ENCODE data around the gene POLG. TPM values are rescaled to one million over a fixed set of nuclear protein-coding genes. Genes with fewer than 3 reads are reported as not detected.

Gene POLG
- total RNA-seq, 1 donor from 2014 or later: 55.0 TPM

DNA sequence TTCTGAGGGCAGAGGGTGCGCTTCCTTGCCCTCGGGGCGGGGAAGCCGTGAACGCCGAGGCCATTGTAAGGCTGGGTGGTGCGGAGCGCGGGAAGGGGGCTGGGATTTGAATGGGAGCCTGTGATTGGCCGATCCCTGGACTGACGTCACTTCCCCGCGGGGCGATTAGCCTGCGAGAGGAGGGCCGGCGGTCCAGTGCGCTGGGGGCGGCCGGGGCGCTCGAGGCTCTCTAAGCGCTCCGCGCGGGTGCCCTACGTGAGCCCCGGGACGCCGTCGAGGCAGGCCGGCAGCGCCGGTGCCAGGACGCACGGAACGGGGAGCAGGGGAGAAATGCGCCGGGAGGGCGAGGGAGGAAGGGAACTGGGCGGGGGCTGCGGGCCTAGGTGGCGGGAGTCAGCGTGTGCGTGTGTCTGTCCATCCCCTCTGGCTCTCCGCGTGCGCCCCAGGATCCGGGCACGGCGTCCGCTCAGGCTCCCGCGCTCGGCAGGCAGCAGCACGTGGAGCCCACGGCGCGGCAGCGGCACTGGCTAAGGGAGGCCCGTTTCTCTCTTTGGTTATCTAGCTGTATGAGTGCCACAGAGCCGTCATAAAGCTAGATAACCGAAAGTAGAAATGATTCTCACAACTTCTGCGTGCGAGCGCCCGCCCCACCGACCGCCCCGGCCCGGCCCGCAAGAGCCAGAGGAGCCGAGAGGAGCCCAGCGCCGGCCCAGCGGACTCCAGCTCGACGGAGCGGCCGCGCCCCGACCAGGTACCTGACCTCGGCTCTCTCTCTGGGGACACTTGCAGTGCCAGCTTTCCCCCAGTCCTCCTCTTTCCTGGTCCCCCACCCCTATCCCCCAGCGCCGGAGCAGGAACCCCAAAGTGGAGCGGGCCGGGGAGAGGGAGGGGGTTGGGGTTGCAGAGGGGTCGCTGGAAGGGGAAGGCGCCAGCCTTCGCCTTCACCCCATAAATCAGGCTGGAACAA, 33.1 kb upstream of the POLG start:
- Mint-ChIP-seq H3K27me3 (peaks cover 93% of the 10 kb centered on the region), H3K4me1 (ENCODE audit: unreplicated experiment) (no peaks in the 10 kb centered on the region), H3K27ac (no peak overlapping the region), H3K4me3 (peak overlapping the region; percentile 61), H3K36me3 (no peaks in the 10 kb centered on the region), H3K9me3 (no peaks in the 10 kb centered on the region)
- DNase-seq (ENCODE audit: extremely low spot score, unreplicated experiment): no peak
- TF ChIP-seq, protein P1, sequence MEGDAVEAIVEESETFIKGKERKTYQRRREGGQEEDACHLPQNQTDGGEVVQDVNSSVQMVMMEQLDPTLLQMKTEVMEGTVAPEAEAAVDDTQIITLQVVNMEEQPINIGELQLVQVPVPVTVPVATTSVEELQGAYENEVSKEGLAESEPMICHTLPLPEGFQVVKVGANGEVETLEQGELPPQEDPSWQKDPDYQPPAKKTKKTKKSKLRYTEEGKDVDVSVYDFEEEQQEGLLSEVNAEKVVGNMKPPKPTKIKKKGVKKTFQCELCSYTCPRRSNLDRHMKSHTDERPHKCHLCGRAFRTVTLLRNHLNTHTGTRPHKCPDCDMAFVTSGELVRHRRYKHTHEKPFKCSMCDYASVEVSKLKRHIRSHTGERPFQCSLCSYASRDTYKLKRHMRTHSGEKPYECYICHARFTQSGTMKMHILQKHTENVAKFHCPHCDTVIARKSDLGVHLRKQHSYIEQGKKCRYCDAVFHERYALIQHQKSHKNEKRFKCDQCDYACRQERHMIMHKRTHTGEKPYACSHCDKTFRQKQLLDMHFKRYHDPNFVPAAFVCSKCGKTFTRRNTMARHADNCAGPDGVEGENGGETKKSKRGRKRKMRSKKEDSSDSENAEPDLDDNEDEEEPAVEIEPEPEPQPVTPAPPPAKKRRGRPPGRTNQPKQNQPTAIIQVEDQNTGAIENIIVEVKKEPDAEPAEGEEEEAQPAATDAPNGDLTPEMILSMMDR (conservative IDR thresholded peaks at IDR 0.05): no peak

DNA sequence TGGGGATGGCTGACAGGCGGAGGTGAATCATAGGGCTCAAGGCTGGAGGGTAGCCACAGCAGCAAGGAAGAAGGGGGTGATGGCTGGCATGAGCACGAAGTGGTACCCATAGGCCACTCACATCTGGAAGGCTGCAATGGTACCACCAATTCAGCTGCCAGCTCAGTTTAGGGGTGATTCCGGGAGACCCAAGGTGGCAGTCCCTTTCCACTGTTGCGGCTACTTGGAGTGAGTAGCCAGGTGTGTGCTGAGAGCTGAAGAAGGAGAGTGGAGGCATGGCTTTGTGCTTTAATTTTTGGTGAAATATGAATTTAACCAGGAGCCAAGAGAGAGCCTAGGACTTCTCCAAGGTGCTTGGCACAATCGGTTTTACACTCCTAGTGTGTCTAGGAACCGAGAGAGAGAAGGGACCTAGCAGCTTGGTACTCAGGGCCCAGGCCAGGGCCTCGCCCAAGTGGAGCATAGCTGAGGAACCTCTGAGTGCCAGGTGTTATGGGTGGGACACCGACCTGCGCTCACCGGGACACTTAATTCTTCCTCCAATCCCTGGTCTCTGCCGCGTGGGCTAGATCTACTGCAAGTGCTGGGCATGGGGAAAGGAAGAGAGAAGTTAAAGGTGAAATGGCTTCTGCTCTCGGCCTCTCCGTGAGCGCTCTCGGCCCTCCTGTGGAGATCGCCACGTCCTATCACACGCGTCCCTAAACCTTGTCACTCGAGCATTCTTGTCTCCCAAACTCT, 32.2 kb upstream of the POLG start:
- H3K36me3 Mint-ChIP-seq: no peaks in the 10 kb centered on the region
- DNase-seq (ENCODE audit: extremely low spot score, unreplicated experiment): no peak
- peaks cover 89% of the 10 kb centered on the region for H3K27me3 Mint-ChIP-seq
- peak overlapping the region; percentile 61 for H3K4me3 Mint-ChIP-seq
- no peak overlapping the region for H3K27ac Mint-ChIP-seq
- TF ChIP-seq, protein P1 (conservative IDR thresholded peaks at IDR 0.05): no peak
- H3K9me3 Mint-ChIP-seq: no peaks in the 10 kb centered on the region
- H3K4me1 Mint-ChIP-seq (ENCODE audit: unreplicated experiment): no peaks in the 10 kb centered on the region

DNA sequence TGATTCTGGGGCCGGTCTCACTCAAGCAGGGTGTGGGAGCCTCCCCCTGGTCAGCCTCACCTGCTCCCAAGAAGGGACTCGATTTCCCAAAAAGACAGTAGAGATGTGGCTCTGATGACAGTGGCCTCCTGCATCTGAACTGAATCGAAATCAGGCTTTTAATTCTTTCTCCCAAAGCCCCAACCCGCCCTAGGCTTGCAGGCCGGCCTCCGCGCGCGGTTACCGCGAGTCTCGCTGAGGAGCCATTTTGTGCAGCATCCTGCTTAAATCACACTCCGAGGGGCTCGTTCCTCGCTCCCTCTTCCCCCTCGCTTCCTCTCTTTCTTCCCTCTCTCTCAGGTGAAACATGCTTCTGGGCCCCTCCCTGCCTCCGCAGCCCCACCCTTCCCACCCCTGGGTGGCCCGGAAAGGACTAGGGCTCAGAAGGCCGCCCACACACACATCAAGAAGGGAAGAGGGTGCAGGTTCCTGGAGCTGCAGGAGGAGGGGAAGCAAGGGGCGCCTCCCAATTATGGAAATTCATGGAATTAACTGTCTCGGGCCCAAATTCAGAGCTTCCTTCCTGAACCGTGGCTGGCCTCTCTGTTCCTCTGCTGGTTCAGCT, 30.9 kb upstream of the POLG start:
- Mint-ChIP-seq H3K36me3 (no peaks in the 10 kb centered on the region), H3K4me1 (ENCODE audit: unreplicated experiment) (no peaks in the 10 kb centered on the region), H3K27ac (peak overlapping the region; percentile 12), H3K9me3 (no peaks in the 10 kb centered on the region), H3K27me3 (peaks cover 92% of the 10 kb centered on the region), H3K4me3 (no peak overlapping the region)
- TF ChIP-seq, protein P1 (conservative IDR thresholded peaks at IDR 0.05): no peak
- no peak for DNase-seq (ENCODE audit: extremely low spot score, unreplicated experiment)

DNA sequence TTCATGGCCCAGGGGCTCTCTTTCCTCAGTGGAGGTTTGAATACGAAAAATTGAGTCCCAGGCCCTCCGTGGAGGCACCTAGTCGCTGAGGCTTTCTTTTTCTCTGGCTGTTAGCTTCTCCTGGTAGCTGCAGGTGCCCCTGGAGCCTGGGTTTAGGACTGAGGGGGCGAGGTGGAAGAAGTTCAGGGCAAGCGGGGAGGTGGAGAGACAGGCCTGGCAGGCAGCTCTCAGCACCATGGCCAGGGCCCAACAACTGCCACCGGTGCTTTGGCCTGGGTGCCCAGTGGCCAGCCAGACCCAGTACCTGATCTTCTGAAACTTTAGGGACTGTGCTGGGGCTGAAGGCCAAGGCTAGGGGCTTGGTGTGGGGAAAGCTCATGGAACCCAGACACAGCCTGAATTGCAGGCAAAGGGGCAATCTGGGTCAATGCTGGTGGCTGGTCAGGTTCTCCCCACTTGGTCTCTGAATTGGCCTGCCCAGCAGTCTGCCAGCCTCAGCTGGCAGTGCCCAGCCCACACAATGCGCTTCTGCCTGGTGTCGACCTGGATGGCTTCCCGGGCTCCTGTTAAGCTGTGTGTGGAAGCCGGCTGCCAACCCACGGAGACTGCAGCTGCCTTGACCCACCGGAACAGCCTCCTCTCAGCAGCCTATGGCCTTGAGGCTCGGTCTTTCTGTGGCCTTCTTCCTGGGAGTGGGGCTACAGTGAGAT, 30.3 kb upstream of the POLG start:
- H3K4me3 Mint-ChIP-seq: no peak overlapping the region
- no peak for DNase-seq (ENCODE audit: extremely low spot score, unreplicated experiment)
- peaks cover 92% of the 10 kb centered on the region for H3K27me3 Mint-ChIP-seq
- no peaks in the 10 kb centered on the region for H3K4me1 Mint-ChIP-seq (ENCODE audit: unreplicated experiment)
- H3K27ac Mint-ChIP-seq: peak overlapping the region; percentile 55
- H3K9me3 Mint-ChIP-seq: no peaks in the 10 kb centered on the region
- no peaks in the 10 kb centered on the region for H3K36me3 Mint-ChIP-seq
- TF ChIP-seq, protein P1 (conservative IDR thresholded peaks at IDR 0.05): no peak

DNA sequence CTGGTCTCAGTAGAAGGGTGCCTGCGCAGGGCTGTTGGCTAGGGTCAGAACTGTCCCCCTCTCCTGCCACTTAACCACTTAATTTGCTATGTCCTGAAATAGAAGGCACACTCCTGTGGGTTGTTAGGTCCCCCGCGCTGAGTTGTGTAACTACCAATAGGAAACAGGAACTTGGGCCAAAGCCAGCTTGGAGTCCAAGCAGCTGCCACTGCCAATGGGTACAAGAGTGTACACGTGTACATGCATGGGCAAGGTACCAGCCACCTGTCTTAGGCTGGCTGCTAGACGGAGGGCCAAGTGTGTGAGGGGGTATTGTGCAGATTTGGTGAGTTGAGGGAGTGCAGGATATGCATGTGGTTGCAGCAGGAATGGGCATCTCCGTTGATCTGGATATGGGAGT, 29.7 kb upstream of the POLG start:
- H3K4me3 Mint-ChIP-seq: no peak overlapping the region
- H3K4me1 Mint-ChIP-seq (ENCODE audit: unreplicated experiment): no peaks in the 10 kb centered on the region
- H3K27me3 Mint-ChIP-seq: peaks cover 92% of the 10 kb centered on the region

More for the DNA sequence above, 29.7 kb upstream of the POLG start:
- Mint-ChIP-seq H3K9me3 (no peaks in the 10 kb centered on the region), H3K36me3 (no peaks in the 10 kb centered on the region), H3K27ac (peak overlapping the region; percentile 55)
- DNase-seq (ENCODE audit: extremely low spot score, unreplicated experiment): no peak
- TF ChIP-seq, protein P1 (conservative IDR thresholded peaks at IDR 0.05): no peak

Data from type B pancreatic cell (in vitro differentiated cells).